GM12874 (cell line): Measurements from ENCODE around the gene VAV2.

Experiments
- TF ChIP-seq, protein P1 (sequence below): IDR thresholded peaks from 2 replicates; pipeline ENCODE4 v1.5.1; 2011; ENCODE audit warnings: low read depth, mild to moderate bottlenecking, control low read depth, low read length, moderate library complexity; ENCODE audit not compliant: insufficient read depth

The VAV2 gene

GRCh38 chr9:133958756-133959155, 33.4 kb downstream of the VAV2 start:
- TF ChIP-seq, protein P1, sequence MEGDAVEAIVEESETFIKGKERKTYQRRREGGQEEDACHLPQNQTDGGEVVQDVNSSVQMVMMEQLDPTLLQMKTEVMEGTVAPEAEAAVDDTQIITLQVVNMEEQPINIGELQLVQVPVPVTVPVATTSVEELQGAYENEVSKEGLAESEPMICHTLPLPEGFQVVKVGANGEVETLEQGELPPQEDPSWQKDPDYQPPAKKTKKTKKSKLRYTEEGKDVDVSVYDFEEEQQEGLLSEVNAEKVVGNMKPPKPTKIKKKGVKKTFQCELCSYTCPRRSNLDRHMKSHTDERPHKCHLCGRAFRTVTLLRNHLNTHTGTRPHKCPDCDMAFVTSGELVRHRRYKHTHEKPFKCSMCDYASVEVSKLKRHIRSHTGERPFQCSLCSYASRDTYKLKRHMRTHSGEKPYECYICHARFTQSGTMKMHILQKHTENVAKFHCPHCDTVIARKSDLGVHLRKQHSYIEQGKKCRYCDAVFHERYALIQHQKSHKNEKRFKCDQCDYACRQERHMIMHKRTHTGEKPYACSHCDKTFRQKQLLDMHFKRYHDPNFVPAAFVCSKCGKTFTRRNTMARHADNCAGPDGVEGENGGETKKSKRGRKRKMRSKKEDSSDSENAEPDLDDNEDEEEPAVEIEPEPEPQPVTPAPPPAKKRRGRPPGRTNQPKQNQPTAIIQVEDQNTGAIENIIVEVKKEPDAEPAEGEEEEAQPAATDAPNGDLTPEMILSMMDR = no peak

DNA sequence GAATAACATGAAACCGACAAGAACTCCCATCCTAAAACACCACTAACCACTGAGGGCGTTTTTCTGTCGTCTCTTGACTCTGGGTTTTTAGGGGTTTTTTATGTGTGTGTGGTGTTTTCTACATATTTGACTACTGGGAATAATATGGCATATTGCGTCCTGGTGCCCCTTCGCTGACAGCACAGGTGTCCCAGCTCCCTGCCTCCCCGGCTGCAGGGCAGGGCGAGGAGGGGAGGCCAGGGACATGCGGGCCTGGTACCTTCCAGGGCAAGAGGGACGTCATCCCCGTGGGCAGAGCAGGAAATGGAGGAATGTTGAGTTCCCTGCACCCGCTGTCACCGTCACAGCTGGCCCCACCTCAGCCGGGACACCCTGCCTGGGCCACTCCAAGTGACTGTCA, 34.8 kb downstream of the VAV2 start:
- TF ChIP-seq, protein P1 = no peak

DNA sequence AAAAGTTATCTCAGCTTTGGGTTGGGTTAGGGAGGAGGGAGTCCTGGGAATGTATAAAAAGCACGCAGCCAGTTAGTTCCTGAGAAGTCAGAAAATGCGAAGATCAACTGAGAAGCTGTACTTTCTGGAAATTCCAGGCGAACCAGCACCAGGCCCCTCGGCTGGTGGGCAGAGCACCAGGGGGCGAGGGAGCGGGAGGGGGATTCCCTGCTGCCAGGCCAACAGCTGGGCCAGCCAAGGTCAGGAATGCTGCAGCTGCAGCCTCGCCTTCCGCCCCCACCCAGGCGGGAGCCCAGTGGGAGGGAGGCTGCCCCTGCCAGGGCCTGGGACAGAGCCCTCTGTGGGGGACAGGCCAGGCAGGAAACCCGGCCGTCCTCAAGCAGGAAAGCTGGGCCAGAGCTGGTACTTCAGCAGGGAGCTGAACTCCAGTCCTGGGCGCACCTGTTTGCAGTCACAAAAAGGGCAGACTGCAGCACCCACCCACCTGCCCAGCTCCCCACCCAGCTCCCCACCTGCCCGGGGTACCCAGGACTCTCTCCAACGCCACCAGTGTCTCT, 35.5 kb downstream of the VAV2 start:
- TF ChIP-seq, protein P1 = no peak

DNA sequence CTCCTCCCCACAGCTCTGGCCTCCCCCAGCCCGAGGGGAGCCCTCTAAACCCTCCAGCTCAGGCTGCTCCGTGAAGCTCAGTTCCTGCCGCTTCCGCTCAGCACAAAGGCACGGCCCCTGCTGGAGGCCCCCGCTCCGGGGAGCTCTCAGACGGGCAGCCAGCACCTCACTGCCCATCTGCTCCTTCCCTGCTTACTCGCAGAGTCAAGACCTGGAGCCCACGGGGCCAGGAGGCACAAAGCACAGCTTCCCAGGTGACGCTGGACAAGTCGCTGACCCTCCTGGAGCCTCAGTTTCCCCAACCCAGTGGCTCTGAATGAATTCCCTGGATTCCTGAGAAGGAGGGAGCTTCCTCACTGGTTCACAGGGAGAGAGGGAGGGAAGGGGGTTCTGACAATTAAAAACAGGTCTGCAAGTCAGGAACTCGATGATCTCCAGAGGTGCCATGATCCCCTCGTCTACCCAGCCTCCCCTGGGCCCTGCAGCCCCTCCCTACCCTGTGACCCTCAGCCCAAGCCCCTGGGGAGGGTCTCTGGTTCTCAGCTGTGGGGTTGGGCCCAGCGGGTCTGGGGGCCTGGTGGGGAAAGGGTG, 36.2 kb downstream of the VAV2 start:
- TF ChIP-seq, protein P1 = 0 out of 2 replicates have a peak, but pooled peaks have one; percentile 5

GRCh38 chr9:133954862-133955529, 37.1 kb downstream of the VAV2 start:
- TF ChIP-seq, protein P1 = no peak

- TF ChIP-seq, protein P1 = no peak
These were observed 38.0 kb downstream of the VAV2 start for GRCh38 chr9:133953976-133954709.

DNA sequence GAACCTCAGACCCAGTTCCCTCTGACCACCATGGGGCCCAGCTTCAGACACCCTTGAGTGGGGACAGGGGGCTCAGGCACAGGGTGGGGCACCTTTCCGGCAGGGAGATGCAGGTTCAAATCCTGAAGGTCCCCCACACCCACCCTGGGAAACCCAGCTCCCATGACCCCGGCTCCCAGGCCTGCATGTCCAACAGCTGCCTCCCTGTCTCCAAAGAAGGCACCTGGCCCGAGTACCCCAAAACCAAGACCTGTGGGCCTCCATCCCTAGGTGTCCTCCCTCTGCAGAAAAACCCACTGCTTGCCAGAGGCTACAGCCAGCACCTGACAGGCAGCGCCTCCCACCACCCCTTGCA, 38.5 kb downstream of the VAV2 start:
- TF ChIP-seq, protein P1 = no peak
